Measurements from ENCODE around the gene ANO6.

GRCh38 chr12:45224311-45224710, 8.4 kb downstream of the ANO6 start:
- TF ChIP-seq CTCF (IDR thresholded peaks at IDR 0.05; ENCODE audit: low read depth, low read length, missing input control) (no peak), MAX (IDR thresholded peaks at IDR 0.05) (no peak), ZBTB33 (IDR thresholded peaks at IDR 0.05) (no peak), YY1 (IDR thresholded peaks at IDR 0.05) (no peak), HNF4G (IDR thresholded peaks at IDR 0.05) (no peak), SP1 (IDR thresholded peaks at IDR 0.05) (no peak), RXRA (IDR thresholded peaks at IDR 0.05) (no peak), REST (IDR thresholded peaks at IDR 0.05) (no peak), RAD21 (IDR thresholded peaks at IDR 0.05) (no peak)

All from liver (tissue), 3 donors.